Body of pancreas (tissue), 4 donors: Measurements from ENCODE around the gene FGF2.

Experiments used
- CTCF ChIP-seq, 7 experiments: fragments of 450-650 bp in 4 of 7; fragments of 200-600 bp in 3 of 7; sonication (generic) in 3 of 7; IDR thresholded peaks; one replicate each; pipeline ENCODE4 v1.5.1; 2016 to 2019; ENCODE audit warnings: antibody characterized with exemption in 7 of 7
- POLR2A ChIP-seq, 3 donors: fragments of 450-650 bp; IDR thresholded peaks; one replicate each; pipeline ENCODE4 v1.6.1; 2016; ENCODE audit warnings: antibody characterized with exemption in 3 of 3, mild to moderate bottlenecking in 2 of 3

DNA sequence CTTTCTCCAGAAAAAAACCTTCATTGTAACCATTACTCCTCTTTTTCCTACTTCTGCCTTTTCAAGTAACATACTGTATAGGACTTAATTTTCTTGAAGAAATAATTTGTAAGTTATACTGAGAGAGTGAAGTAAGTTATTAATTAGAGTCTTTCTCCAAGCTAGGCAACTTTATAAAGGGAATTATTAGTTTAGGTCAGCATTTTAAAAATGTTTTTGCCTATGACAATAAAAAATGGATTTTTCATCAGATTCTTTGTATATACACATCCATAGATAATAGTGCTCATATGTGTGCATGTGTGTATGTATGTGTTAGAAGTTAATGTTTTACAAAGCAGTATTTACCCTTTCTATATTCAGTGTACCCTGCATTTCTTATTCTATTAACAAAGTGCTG lies 106.1 kb downstream of the FGF2 start:
- TF ChIP-seq CTCF (IDR thresholded peaks at IDR 0.05) (no peak), POLR2A (IDR thresholded peaks at IDR 0.05) (no peak)
